MM.1S (cell line): Measurements from ENCODE around the gene GRIK1.

Experiments
- DNase-seq: peaks from one replicate; pipeline ENCODE4 v3.0.0-alpha.2; 2015
- H2AFZ ChIP-seq: fragments of 300-600 bp; sonication (generic); 2 replicates; pipeline ENCODE4 v1.6.0; 2016; ENCODE audit warnings: antibody characterized with exemption, low read length
- H3F3A ChIP-seq: fragments of 300-600 bp; sonication (generic); 2 replicates; pipeline ENCODE4 v1.6.1; 2016; ENCODE audit warnings: mild to moderate bottlenecking, antibody characterized with exemption, low read length, moderate library complexity, mixed read lengths; ENCODE audit not compliant: insufficient read depth
- H3K27ac ChIP-seq: fragments of 300-600 bp; sonication (generic); 2 replicates; pipeline ENCODE4 v1.5.1; 2016; ENCODE audit warnings: mild to moderate bottlenecking, low read length
- H3K27me3 ChIP-seq: fragments of 300-600 bp; sonication (generic); replicated peaks from 2 replicates; pipeline ENCODE4 v1.6.0; 2016; ENCODE audit warnings: low read length; ENCODE audit not compliant: insufficient read depth
- H3K36me3 ChIP-seq: fragments of 300-600 bp; sonication (generic); replicated peaks from 2 replicates; pipeline ENCODE4 v1.6.1; 2016; ENCODE audit warnings: mild to moderate bottlenecking, low read length, mixed read lengths; ENCODE audit not compliant: insufficient read depth
- H3K4me1 ChIP-seq: fragments of 300-600 bp; sonication (generic); 2 replicates; pipeline ENCODE4 v1.6.1; 2016; ENCODE audit warnings: low read length, mixed read lengths
- H3K4me2 ChIP-seq: fragments of 300-600 bp; sonication (generic); 2 replicates; pipeline ENCODE4 v1.6.0; 2016; ENCODE audit warnings: low read depth, low read length
- H3K4me3 ChIP-seq: fragments of 300-600 bp; sonication (generic); 2 replicates; pipeline ENCODE4 v1.5.1; 2016; ENCODE audit warnings: low read length, mixed read lengths
- H3K79me2 ChIP-seq: fragments of 300-600 bp; sonication (generic); 2 replicates; pipeline ENCODE4 v1.6.1; 2016; ENCODE audit warnings: mixed run types, low read length, mixed read lengths
- H3K9ac ChIP-seq: fragments of 300-600 bp; sonication (generic); 2 replicates; pipeline ENCODE4 v1.6.1; 2016; ENCODE audit warnings: low read length, mixed read lengths
- H3K9me2 ChIP-seq: fragments of 300-600 bp; sonication (generic); replicated peaks from 2 replicates; pipeline ENCODE4 v1.6.1; 2016; ENCODE audit warnings: mild to moderate bottlenecking, low read length, mixed read lengths; ENCODE audit not compliant: insufficient read depth
- H3K9me3 ChIP-seq: fragments of 300-600 bp; sonication (generic); replicated peaks from 2 replicates; pipeline ENCODE4 v1.6.1; 2016; ENCODE audit warnings: mild to moderate bottlenecking, low read length, mixed read lengths; ENCODE audit not compliant: insufficient read depth
- H4K20me1 ChIP-seq: fragments of 300-600 bp; sonication (generic); 2 replicates; pipeline ENCODE4 v1.6.1; 2016; ENCODE audit warnings: mild to moderate bottlenecking, low read length, moderate library complexity, mixed read lengths; ENCODE audit not compliant: insufficient read depth
- CTCF ChIP-seq: fragments of 300-600 bp; sonication (generic); IDR thresholded peaks from 2 replicates; pipeline ENCODE4 v1.5.1; 2016; ENCODE audit warnings: antibody characterized with exemption, low read length, mixed read lengths
- EZH2 ChIP-seq: fragments of 300-600 bp; sonication (generic); optimal IDR thresholded peaks from 2 replicates; pipeline ENCODE3; 2017; ENCODE audit warnings: low read depth, mild to moderate bottlenecking, antibody characterized with exemption, low read length, mixed read lengths
- EZH2phosphoT487 ChIP-seq: fragments of 300-600 bp; sonication (generic); IDR thresholded peaks from 2 replicates; pipeline ENCODE4 v1.6.1; 2018; ENCODE audit warnings: antibody characterized with exemption, low read length

GRIK1 gene

GRCh38 chr21:29626801-29627470, 312.9 kb downstream of the GRIK1 start:
- H3K9ac ChIP-seq: no peak overlapping the region
- H3K4me3 ChIP-seq: no peak overlapping the region
- H3F3A ChIP-seq: no peaks in the 10 kb centered on the region
- TF ChIP-seq EZH2: no peak
- TF ChIP-seq EZH2phosphoT487: no peak
- no peak for TF ChIP-seq CTCF
- H3K4me2 ChIP-seq: no peak overlapping the region
- H3K4me1 ChIP-seq: no peaks in the 10 kb centered on the region
- H3K36me3 ChIP-seq: no peaks in the 10 kb centered on the region
- no peaks in the 10 kb centered on the region for H3K9me3 ChIP-seq
- H2AFZ ChIP-seq: no peak overlapping the region
- no peak overlapping the region for H3K27ac ChIP-seq
- no peak for DNase-seq
- H4K20me1 ChIP-seq: no peaks in the 10 kb centered on the region
- H3K9me2 ChIP-seq: no peaks in the 10 kb centered on the region
- H3K79me2 ChIP-seq: no peaks in the 10 kb centered on the region
- no peaks in the 10 kb centered on the region for H3K27me3 ChIP-seq

- H3K4me1 ChIP-seq: no peaks in the 10 kb centered on the region
- no peaks in the 10 kb centered on the region for H3K27me3 ChIP-seq
- H3K9me3 ChIP-seq: no peaks in the 10 kb centered on the region
- H3K79me2 ChIP-seq: no peaks in the 10 kb centered on the region
- H3K36me3 ChIP-seq: no peaks in the 10 kb centered on the region
- H3K4me2 ChIP-seq: no peak overlapping the region
- no peak for DNase-seq
- no peak overlapping the region for H3K4me3 ChIP-seq
- no peak overlapping the region for H3K27ac ChIP-seq
- H3K9me2 ChIP-seq: no peaks in the 10 kb centered on the region
- H2AFZ ChIP-seq: no peak overlapping the region
- no peak overlapping the region for H3K9ac ChIP-seq
- TF ChIP-seq CTCF: no peak
- no peak for TF ChIP-seq EZH2
- no peaks in the 10 kb centered on the region for H4K20me1 ChIP-seq
- no peaks in the 10 kb centered on the region for H3F3A ChIP-seq
Observed at GRCh38 chr21:29625990-29626389, 313.8 kb downstream of the GRIK1 start.

- no peaks in the 10 kb centered on the region for H3K4me1 ChIP-seq
- H3K9ac ChIP-seq: no peak overlapping the region
- H3K4me3 ChIP-seq: no peak overlapping the region
- no peaks in the 10 kb centered on the region for H3K9me3 ChIP-seq
- DNase-seq: no peak
- no peaks in the 10 kb centered on the region for H3K27me3 ChIP-seq
- H3K4me2 ChIP-seq: no peak overlapping the region
- H3K79me2 ChIP-seq: no peaks in the 10 kb centered on the region
- no peak overlapping the region for H3K27ac ChIP-seq
- TF ChIP-seq EZH2phosphoT487 (no peak), EZH2 (no peak), CTCF (no peak)
- no peaks in the 10 kb centered on the region for H3F3A ChIP-seq
- H3K9me2 ChIP-seq: no peaks in the 10 kb centered on the region
- no peak overlapping the region for H2AFZ ChIP-seq
- H4K20me1 ChIP-seq: no peaks in the 10 kb centered on the region
- H3K36me3 ChIP-seq: no peaks in the 10 kb centered on the region
Observed at GRCh38 chr21:29624776-29625175, 315.0 kb downstream of the GRIK1 start.
